Activated CD8-positive, alpha-beta memory T cell treated with anti-CD3 and anti-CD28 coated beads for 4 hours (primary cell): Measurements from ENCODE around the gene MNAT1.

Source experiments
- DNase-seq, 2 donors: peaks; one replicate each; pipeline ENCODE4 v3.0.0-alpha.2; 2020; ENCODE audit warnings: low read depth in 2 of 2

The MNAT1 gene

GRCh38 chr14:60968099-60968498 is 233.5 kb downstream of the MNAT1 start:
- no peak for DNase-seq

GRCh38 chr14:60968671-60969070 is 234.1 kb downstream of the MNAT1 start:
- no peak for DNase-seq

- DNase-seq, result no peak
Observed at GRCh38 chr14:60970146-60970545, 235.6 kb downstream of the MNAT1 start.

- DNase-seq, result no peak
Observed at GRCh38 chr14:60971271-60971670, 236.7 kb downstream of the MNAT1 start.

GRCh38 chr14:60972295-60972694 is 237.7 kb downstream of the MNAT1 start:
- no peak for DNase-seq

GRCh38 chr14:60973070-60973469 is 238.5 kb downstream of the MNAT1 start:
- DNase-seq, result no peak

GRCh38 chr14:60974090-60974651 is 239.6 kb downstream of the MNAT1 start:
- DNase-seq, result no peak

- no peak for DNase-seq
Observed at GRCh38 chr14:60975551-60975950, 241.0 kb downstream of the MNAT1 start.

- no peak for DNase-seq
Observed at GRCh38 chr14:60977847-60978246, 243.3 kb downstream of the MNAT1 start.

GRCh38 chr14:60980811-60981632 is 246.5 kb downstream of the MNAT1 start, which contains the start of the genes SLC38A6 and TRMT5:
Gene SLC38A6, plus strand, starts transcription at chr14:60981245. Its CDS starts 33 bp downstream, at chr14:60981278.
Gene TRMT5, minus strand, starts transcription at chr14:60981079. Its CDS starts 106 bp downstream, at chr14:60980973.
- DNase-seq, result peak; percentile 83

- no peak for DNase-seq
Observed at GRCh38 chr14:60981633-60982455, 247.3 kb downstream of the MNAT1 start.

GRCh38 chr14:60984196-60984595 is 249.6 kb downstream of the MNAT1 start:
- no peak for DNase-seq

- no peak for DNase-seq
Observed at GRCh38 chr14:60986500-60986899, 251.9 kb downstream of the MNAT1 start.

- DNase-seq, result no peak
Observed at GRCh38 chr14:60989599-60989998, 255.0 kb downstream of the MNAT1 start.

- no peak for DNase-seq
Observed at GRCh38 chr14:60998617-60999016, 264.1 kb downstream of the MNAT1 start.

GRCh38 chr14:60999536-60999935 is 265.0 kb downstream of the MNAT1 start:
- DNase-seq, result no peak

- no peak for DNase-seq
Observed at GRCh38 chr14:61003571-61003970, 269.0 kb downstream of the MNAT1 start.

- DNase-seq, result no peak
Observed at GRCh38 chr14:61019537-61019936, 285.0 kb downstream of the MNAT1 start.
